GM21447 (cell line): ENCODE measurements around the gene NELFB.

Experiments
- ATAC-seq: cut with Tn5 transposase; IDR thresholded peaks from one replicate; pipeline ENCODE4 v1.9.1; 2021; ENCODE audit not compliant: unreplicated experiment

Gene NELFB

GRCh38 chr9:137254624-137255447 lies at the start of gene NELFB:
Gene NELFB (plus strand): TSS chr9:137255327.
- peak; percentile 73 for ATAC-seq

- no peak for ATAC-seq
These were observed 48.5 kb upstream of the NELFB start for GRCh38 chr9:137206602-137207001.

GRCh38 chr9:137211532-137211931 lies 43.6 kb upstream of the NELFB start:
- ATAC-seq = no peak

- ATAC-seq = no peak
These were observed 42.6 kb upstream of the NELFB start for GRCh38 chr9:137212520-137212919.

- no peak for ATAC-seq
These were observed 41.7 kb upstream of the NELFB start for GRCh38 chr9:137213160-137214060.

GRCh38 chr9:137214620-137215019 lies 40.5 kb upstream of the NELFB start:
- ATAC-seq = no peak

GRCh38 chr9:137215196-137215986 lies 39.7 kb upstream of the NELFB start:
- ATAC-seq = no peak

DNA sequence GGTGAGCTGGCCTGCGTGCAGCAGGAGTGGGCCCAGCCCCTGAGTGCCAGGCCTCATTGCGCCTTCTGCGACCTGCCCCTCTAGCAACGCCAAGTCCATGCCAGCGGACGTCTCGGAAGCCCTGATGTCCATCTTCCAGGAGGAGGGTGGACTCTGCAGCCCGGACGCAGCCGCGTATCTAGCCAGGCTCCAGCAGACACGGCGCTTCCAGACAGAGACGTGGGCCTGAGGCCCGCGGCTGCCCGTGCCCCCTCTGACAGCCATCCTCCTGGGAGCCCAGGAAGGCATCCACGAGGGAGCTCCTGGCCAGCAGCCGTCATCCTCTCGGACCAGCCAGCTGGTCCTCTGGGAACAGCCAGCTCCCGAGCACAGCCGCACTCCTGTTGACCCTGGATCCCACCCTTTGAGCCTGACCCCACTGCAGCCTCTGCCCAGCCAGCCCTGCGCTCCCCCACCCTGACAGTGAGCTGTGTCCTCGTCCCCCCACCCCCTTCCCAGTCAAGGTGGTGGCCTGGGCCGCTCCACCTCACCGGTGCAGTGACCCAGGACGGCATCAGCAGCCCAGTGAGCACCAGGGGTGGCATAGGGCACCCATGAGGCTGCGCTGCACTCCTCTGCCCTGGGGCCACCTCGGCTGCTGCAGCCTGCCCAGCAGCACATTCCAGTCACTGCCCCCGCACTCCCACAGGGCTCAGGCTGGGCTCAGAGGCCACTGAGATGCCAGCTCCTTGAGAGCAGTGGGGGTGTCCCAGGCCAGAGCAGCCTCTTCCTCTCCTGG lies 38.8 kb upstream of the NELFB start:
- no peak for ATAC-seq

GRCh38 chr9:137217276-137218211 lies 37.6 kb upstream of the NELFB start:
- no peak for ATAC-seq

- no peak for ATAC-seq
These were observed 36.8 kb upstream of the NELFB start for GRCh38 chr9:137218212-137218753.

DNA sequence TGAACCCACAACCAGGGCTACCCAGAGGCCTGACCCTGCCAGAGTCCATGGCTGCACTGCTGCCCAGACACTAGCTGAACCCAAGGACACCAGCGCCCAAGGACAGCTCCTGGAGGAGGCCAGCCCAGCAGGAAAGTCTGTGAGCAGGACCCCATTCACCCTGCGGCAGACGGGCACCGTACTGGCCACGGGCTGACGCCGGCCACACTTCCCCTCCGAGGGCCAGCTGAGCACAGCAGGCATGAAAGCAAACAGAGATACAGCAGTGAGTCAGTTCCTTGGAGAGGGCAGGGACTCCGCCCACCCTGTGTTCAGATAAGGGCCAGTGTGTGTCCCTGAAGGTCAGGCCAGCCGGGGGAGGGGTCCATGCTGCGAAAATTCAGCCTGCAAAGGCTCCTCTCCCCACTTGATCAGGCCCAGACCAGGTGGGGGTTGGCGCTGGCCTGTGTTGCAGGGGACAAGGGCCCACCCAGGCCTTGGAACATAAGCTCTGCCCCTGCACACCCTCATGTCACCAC lies 36.3 kb upstream of the NELFB start:
- no peak for ATAC-seq

- no peak for ATAC-seq
These were observed 35.3 kb upstream of the NELFB start for GRCh38 chr9:137219757-137220316.

- ATAC-seq = no peak
These were observed 34.6 kb upstream of the NELFB start for GRCh38 chr9:137220317-137221094.

- ATAC-seq = no peak
These were observed 34.0 kb upstream of the NELFB start for GRCh38 chr9:137221095-137221505.

- ATAC-seq = no peak
These were observed 33.5 kb upstream of the NELFB start for GRCh38 chr9:137221506-137222111.

GRCh38 chr9:137222190-137223077 lies 32.7 kb upstream of the NELFB start, which contains the start of gene RNF208:
Gene RNF208 (minus strand): TSS chr9:137222240. CDS start chr9:137221212, 1,028 bp downstream.
- ATAC-seq = no peak
